SK-N-SH (cell line): ENCODE results near the gene CDH23. TPM values are rescaled to one million over a fixed set of nuclear protein-coding genes. Genes with fewer than 3 reads are reported as not detected.

Source experiments
- CTCF ChIA-PET: fragments of 300-600, 350-600 bp; formaldehyde crosslinking; extraction: SDS; loops from one replicate; lab custom pipeline; 2021; lab: Yijun Ruan, JAX
- POLR2A ChIA-PET: fragments of 350-600 bp; sonication (Branson Sonifier 250); formaldehyde crosslinking; extraction: SDS; loops from one replicate; lab custom pipeline; 2020; ENCODE audit warnings: antibody characterized with exemption, inconsistent platforms; lab: Yijun Ruan, JAX
- DNase-seq: peaks from one replicate; pipeline ENCODE4 v3.0.0; 2012
- H2AFZ ChIP-seq: fragments of 200-600 bp; sonication (generic); 2 replicates; pipeline ENCODE4 v1.8.1; 2016; ENCODE audit warnings: antibody characterized with exemption, mild to moderate bottlenecking, low read depth
- H3F3A ChIP-seq: fragments of 200-600 bp; sonication (generic); replicated peaks from 2 replicates; pipeline ENCODE3; 2016; ENCODE audit warnings: antibody characterized with exemption, mild to moderate bottlenecking; ENCODE audit not compliant: insufficient read depth
- H3K27ac ChIP-seq, 2 experiments: fragments of 200-500 bp in 1 of 2; fragments of 200-600 bp in 1 of 2; sonication (Bioruptor generic) in 1 of 2; sonication (generic), shearing (Covaris generic) in 1 of 2; 2 replicates each; pipeline versions ENCODE4 v1.5.1 to v1.6.1; 2014 to 2016; ENCODE audit warnings: low read depth in 2 of 2, inconsistent platforms in 1 of 2, low read length in 1 of 2, mild to moderate bottlenecking in 1 of 2, mixed read lengths in 1 of 2
- H3K27me3 ChIP-seq: fragments of 200-600 bp; sonication (generic), shearing (Covaris generic); 2 replicates; pipeline ENCODE4 v1.6.1; 2016; ENCODE audit warnings: mixed run types; ENCODE audit not compliant: insufficient read depth
- H3K36me3 ChIP-seq, 2 experiments: fragments of 200-500 bp in 1 of 2; fragments of 200-600 bp in 1 of 2; sonication (Bioruptor generic) in 1 of 2; sonication (generic) in 1 of 2; replicated peaks in 1 of 2; 2 replicates each; pipeline versions ENCODE3 to v1.5.1; 2014 to 2016; ENCODE audit warnings: low read length in 1 of 2, mild to moderate bottlenecking in 1 of 2; ENCODE audit not compliant: insufficient read depth in 2 of 2, control insufficient read depth in 1 of 2
- H3K4me1 ChIP-seq, 2 experiments: fragments of 200-500 bp in 1 of 2; fragments of 200-600 bp in 1 of 2; sonication (Bioruptor generic) in 1 of 2; sonication (generic), shearing (Covaris generic) in 1 of 2; 2 replicates each; pipeline versions ENCODE4 v1.5.1 to v1.6.1; 2014 to 2016; ENCODE audit warnings: low read depth in 1 of 2, low read length in 1 of 2, mixed run types in 1 of 2; ENCODE audit not compliant: insufficient read depth in 2 of 2, control insufficient read depth in 1 of 2
- H3K4me2 ChIP-seq: fragments of 200-600 bp; sonication (generic), shearing (Covaris generic); 2 replicates; pipeline ENCODE4 v1.6.1; 2017; ENCODE audit warnings: mixed run types
- H3K4me3 ChIP-seq, 2 experiments: fragments of 200-500 bp in 1 of 2; fragments of 200-600 bp in 1 of 2; sonication (Bioruptor generic) in 1 of 2; sonication (generic), shearing (Covaris generic) in 1 of 2; 2 replicates each; pipeline versions ENCODE4 v1.5.1 to v1.8.1; 2014 to 2016; ENCODE audit warnings: low read depth in 2 of 2, inconsistent platforms in 1 of 2, low read length in 1 of 2, mild to moderate bottlenecking in 1 of 2, mixed read lengths in 1 of 2, moderate library complexity in 1 of 2
- H3K79me2 ChIP-seq: fragments of 200-600 bp; sonication (generic); 2 replicates; pipeline ENCODE4 v1.8.1; 2017; ENCODE audit warnings: mild to moderate bottlenecking; ENCODE audit not compliant: insufficient read depth
- H3K9ac ChIP-seq: fragments of 200-600 bp; sonication (generic); 2 replicates; pipeline ENCODE4 v1.6.1; 2017; ENCODE audit warnings: mixed run types
- H3K9me2 ChIP-seq: fragments of 200-600 bp; sonication (generic); 2 replicates; pipeline ENCODE4 v1.6.1; 2017; ENCODE audit warnings: mixed run types
- H3K9me3 ChIP-seq: fragments of 200-600 bp; sonication (generic); 2 replicates; pipeline ENCODE4 v1.6.1; 2017; ENCODE audit warnings: mixed run types, mild to moderate bottlenecking, moderate library complexity
- H4K20me1 ChIP-seq: fragments of 200-600 bp; sonication (generic); 2 replicates; pipeline ENCODE4 v1.6.1; 2017; ENCODE audit warnings: mild to moderate bottlenecking, mixed run types; ENCODE audit not compliant: insufficient read depth
- EZH2phosphoT487 ChIP-seq: fragments of 200-600 bp; sonication (generic); IDR thresholded peaks from 2 replicates; pipeline ENCODE4 v1.6.1; 2017; ENCODE audit warnings: low read depth, mixed run types, mild to moderate bottlenecking, antibody characterized with exemption, moderate library complexity, borderline replicate concordance
- FOSL2 ChIP-seq: IDR thresholded peaks from 2 replicates; pipeline ENCODE4 v1.4.0; 2012; ENCODE audit warnings: low read depth, mild to moderate bottlenecking, moderate library complexity, borderline replicate concordance
- FOXM1 ChIP-seq: IDR thresholded peaks from 2 replicates; pipeline ENCODE4 v1.4.0; 2012; ENCODE audit warnings: low read depth, mild to moderate bottlenecking
- GATA2 ChIP-seq: sonication (generic); formaldehyde crosslinking; IDR thresholded peaks from 2 replicates; pipeline ENCODE4 v1.5.0; 2020; ENCODE audit warnings: mild to moderate bottlenecking, missing genetic modification reagents
- JUND ChIP-seq: IDR thresholded peaks from 2 replicates; pipeline ENCODE4 v1.4.0; 2012
- MXI1 ChIP-seq: IDR thresholded peaks from 2 replicates; pipeline ENCODE4 v1.6.1; 2012; ENCODE audit warnings: mild to moderate bottlenecking, low read depth, low read length, improper control_type of control experiment
- NFIC ChIP-seq: IDR thresholded peaks from 2 replicates; pipeline ENCODE4 v1.4.0; 2012; ENCODE audit warnings: borderline replicate concordance
- NRF1 ChIP-seq: IDR thresholded peaks from 2 replicates; pipeline ENCODE4 v1.6.1; 2012; ENCODE audit warnings: low read depth, mild to moderate bottlenecking, low read length
- RAD21 ChIP-seq: IDR thresholded peaks from 2 replicates; pipeline ENCODE4 v1.6.1; 2012; ENCODE audit warnings: mild to moderate bottlenecking, low read length
- RCOR1 ChIP-seq: fragments of 150-350 bp; IDR thresholded peaks from 2 replicates; pipeline ENCODE4 v1.6.1; 2017; ENCODE audit warnings: antibody characterized with exemption, low read length
- REST ChIP-seq: IDR thresholded peaks from 2 replicates; pipeline ENCODE4 v1.6.1; 2012; ENCODE audit warnings: mild to moderate bottlenecking, low read depth, low read length, moderate library complexity
- RFX5 ChIP-seq: IDR thresholded peaks from 2 replicates; pipeline ENCODE4 v1.6.1; 2012; ENCODE audit warnings: mild to moderate bottlenecking, improper control_type of control experiment, low read length
- TEAD4 ChIP-seq: IDR thresholded peaks from 2 replicates; pipeline ENCODE4 v1.4.0; 2012; ENCODE audit warnings: mild to moderate bottlenecking, borderline replicate concordance; ENCODE audit not compliant: insufficient read depth
- YY1 ChIP-seq: IDR thresholded peaks from 2 replicates; pipeline ENCODE4 v1.4.0; 2012; ENCODE audit warnings: low read depth, mild to moderate bottlenecking
- ZBTB33 ChIP-seq: IDR thresholded peaks from 2 replicates; pipeline ENCODE4 v1.4.0; 2012; ENCODE audit warnings: low read depth, borderline replicate concordance
- WGBS: methylation state at CpG from one replicate; pipeline ENCODE4 v1.1.6; 2017; ENCODE audit warnings: low lambda C conversion rate; 5-methylcytosine and 5-hydroxymethylcytosine counted together
- polyA plus RNA-seq, 3 experiments: library from polyadenylated mRNA; depleted of rRNA; stranded (reverse); fragments of >200 nt; gene quantifications; 2 replicates each; pipeline ENCODE4 v1.2.3, GENCODE V29; 2012
- TF ChIP-seq, protein P1 (sequence below): IDR thresholded peaks from 2 replicates; pipeline ENCODE4 v1.4.0; 2012; ENCODE audit warnings: low read depth, borderline replicate concordance
- TF ChIP-seq, protein P2 (sequence below): fragments of 200-600 bp; sonication (generic); IDR thresholded peaks from 2 replicates; pipeline ENCODE4 v1.6.1; 2017; ENCODE audit warnings: antibody characterized with exemption, mild to moderate bottlenecking, moderate library complexity
- TF ChIP-seq, protein P3 (sequence below): IDR thresholded peaks from 2 replicates; pipeline ENCODE4; 2012

CDH23 gene
- polyA plus RNA-seq, 1 of the 3 experiments (the other 2 are of a cell fraction), result 0.03 TPM

DNA sequence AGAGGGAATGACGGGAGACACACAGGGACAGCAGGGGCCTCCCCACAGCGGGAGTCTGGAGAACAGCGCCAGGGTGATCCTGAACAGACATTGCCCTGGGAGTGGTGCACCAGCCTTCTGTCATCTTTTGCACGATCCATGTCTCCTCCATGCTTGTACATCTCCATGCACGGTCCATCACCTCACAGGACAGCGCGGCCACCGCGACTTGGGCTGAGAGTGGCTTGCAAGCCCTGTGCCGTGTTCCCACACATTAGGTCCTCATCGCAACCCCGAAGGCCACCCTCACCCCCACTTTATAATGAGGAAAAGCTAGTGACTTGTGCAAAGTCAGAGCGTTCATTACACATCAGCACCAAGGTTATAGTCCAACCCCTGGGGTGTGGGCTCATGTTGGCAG lies 64.7 kb downstream of the CDH23 start:
- Histone ChIP-seq H3F3A (no peaks in the 10 kb centered on the region), H3K27me3 (peaks cover 9% of the 10 kb centered on the region; the same call in 1 of the 2 replicates), H3K9me2 (no peaks in the 10 kb centered on the region), H2AFZ (no peak overlapping the region), H3K27ac (no peak overlapping the region), H3K36me3 (no peaks in the 10 kb centered on the region), H3K4me3 (no peak overlapping the region), H3K4me2 (no peak overlapping the region), H4K20me1 (no peaks in the 10 kb centered on the region), H3K9me3 (no peaks in the 10 kb centered on the region), H3K79me2 (no peaks in the 10 kb centered on the region), H3K9ac (no peak overlapping the region), H3K4me1 (peaks cover 0 to 5% of the 10 kb centered on the region in 2 experiments; a peak in 1 of 4 replicates)
- no peak for DNase-seq
- 63% methylated on average over 13 of the region's 13 CpGs for WGBS
- no peak for TF ChIP-seq FOXM1
- TF ChIP-seq JUND, result no peak
- TF ChIP-seq RAD21, result no peak
- TF ChIP-seq GATA2, result no peak
- TF ChIP-seq, protein P1, sequence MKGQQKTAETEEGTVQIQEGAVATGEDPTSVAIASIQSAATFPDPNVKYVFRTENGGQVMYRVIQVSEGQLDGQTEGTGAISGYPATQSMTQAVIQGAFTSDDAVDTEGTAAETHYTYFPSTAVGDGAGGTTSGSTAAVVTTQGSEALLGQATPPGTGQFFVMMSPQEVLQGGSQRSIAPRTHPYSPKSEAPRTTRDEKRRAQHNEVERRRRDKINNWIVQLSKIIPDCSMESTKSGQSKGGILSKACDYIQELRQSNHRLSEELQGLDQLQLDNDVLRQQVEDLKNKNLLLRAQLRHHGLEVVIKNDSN, result no peak
- TF ChIP-seq YY1, result no peak
- TF ChIP-seq RFX5, result no peak
- TF ChIP-seq RCOR1, result no peak
- no peak for TF ChIP-seq NFIC
- TF ChIP-seq REST, result no peak
- TF ChIP-seq NRF1, result no peak
- TF ChIP-seq, protein P2, sequence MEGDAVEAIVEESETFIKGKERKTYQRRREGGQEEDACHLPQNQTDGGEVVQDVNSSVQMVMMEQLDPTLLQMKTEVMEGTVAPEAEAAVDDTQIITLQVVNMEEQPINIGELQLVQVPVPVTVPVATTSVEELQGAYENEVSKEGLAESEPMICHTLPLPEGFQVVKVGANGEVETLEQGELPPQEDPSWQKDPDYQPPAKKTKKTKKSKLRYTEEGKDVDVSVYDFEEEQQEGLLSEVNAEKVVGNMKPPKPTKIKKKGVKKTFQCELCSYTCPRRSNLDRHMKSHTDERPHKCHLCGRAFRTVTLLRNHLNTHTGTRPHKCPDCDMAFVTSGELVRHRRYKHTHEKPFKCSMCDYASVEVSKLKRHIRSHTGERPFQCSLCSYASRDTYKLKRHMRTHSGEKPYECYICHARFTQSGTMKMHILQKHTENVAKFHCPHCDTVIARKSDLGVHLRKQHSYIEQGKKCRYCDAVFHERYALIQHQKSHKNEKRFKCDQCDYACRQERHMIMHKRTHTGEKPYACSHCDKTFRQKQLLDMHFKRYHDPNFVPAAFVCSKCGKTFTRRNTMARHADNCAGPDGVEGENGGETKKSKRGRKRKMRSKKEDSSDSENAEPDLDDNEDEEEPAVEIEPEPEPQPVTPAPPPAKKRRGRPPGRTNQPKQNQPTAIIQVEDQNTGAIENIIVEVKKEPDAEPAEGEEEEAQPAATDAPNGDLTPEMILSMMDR, result no peak
- TF ChIP-seq, protein P3, sequence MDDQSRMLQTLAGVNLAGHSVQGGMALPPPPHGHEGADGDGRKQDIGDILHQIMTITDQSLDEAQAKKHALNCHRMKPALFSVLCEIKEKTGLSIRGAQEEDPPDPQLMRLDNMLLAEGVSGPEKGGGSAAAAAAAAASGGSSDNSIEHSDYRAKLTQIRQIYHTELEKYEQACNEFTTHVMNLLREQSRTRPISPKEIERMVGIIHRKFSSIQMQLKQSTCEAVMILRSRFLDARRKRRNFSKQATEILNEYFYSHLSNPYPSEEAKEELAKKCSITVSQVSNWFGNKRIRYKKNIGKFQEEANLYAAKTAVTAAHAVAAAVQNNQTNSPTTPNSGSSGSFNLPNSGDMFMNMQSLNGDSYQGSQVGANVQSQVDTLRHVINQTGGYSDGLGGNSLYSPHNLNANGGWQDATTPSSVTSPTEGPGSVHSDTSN, result no peak
- no peak for TF ChIP-seq TEAD4
- no peak for TF ChIP-seq EZH2phosphoT487
- no peak for TF ChIP-seq ZBTB33
- no peak for TF ChIP-seq FOSL2
- no peak for TF ChIP-seq MXI1
- POLR2A ChIA-PET, result no interaction called here
- CTCF ChIA-PET, result interaction anchor here (1.0 kb wide), 1 partner anchor 66 kb away, joined by 3 read pairs; no protein-coding TSS in a partner anchor
